ENCODE measurements around the gene PCSK4.
"Not testable (repeated sequence)": the region's sequence is repeated elsewhere in the genome, so short reads cannot be mapped to it uniquely, and the experiment has no call there.

The PCSK4 gene

DNA sequence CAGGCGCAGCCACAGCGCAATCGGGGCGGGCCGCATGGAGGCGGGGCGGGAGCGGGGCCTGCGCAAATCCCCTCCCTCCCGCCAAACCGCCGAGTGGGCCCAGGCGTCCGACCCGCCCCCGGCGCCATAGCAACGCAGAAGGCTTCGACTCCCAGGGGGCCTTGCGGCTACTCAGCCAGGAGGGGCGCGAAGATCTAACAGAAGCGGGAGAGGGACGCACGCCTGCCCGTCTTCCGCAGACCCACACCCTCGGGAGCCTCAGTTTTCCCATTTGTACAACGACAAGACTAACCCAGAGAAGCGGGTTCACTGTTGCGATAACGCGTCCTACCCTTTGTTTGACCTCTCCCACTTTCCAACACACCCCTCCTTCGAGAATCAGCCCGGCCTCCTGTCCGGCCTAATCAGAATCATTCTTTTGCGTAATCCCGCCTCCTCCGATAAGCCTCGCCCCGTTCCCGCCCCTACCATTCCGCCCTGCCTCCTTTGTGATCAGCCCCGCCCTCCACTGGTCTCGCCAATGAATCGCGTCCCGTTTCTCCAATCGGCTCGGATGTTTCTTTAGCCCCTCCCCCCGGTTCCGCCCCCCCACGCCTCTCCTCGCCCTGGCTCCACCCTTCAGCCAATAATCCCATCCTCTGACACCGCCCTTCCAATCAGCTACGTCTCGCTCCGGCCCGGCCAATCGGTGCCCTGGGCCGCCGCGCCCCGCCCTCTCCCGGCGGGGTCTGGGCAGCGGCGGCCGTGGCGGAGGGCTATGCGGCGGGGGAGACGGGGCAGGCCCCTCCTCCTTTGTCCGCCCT, at the start of gene PCSK4:
Gene PCSK4, minus strand, starts transcription at position 40 of the 803 bp plus-strand sequence. Its CDS starts 4 bp downstream, at position 36.
- peak within 1 kb of the TSS; percentile 61 for H3K4me3 ChIP-seq (ENCODE audit: low read depth, low read length)
- peak; percentile 95 for DNase-seq (ENCODE audit: low read depth)

DNA sequence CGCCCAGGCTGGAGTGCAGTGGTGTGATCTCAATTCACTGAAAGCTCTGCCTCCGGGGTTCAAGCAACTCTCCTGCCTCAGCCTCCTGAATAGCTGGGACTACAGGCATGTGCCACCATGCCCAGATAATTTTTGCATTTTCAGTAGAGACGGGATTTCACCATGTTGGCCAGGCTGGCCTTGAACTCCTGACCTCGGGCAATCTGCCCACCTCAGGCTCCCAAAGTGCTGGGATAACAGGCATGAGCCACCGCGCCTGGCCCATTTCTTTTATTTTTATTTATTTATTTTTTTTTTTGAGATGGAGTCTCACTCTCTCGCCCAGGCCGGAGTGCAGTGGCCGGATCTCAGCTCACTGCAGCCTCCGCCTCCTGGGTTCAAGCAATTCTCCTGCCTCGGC, 49.6 kb upstream of the PCSK4 start:
- H3K4me3 ChIP-seq (ENCODE audit: low read depth, low read length); DNase-seq (ENCODE audit: low read depth): not testable (repeated sequence)

DNA sequence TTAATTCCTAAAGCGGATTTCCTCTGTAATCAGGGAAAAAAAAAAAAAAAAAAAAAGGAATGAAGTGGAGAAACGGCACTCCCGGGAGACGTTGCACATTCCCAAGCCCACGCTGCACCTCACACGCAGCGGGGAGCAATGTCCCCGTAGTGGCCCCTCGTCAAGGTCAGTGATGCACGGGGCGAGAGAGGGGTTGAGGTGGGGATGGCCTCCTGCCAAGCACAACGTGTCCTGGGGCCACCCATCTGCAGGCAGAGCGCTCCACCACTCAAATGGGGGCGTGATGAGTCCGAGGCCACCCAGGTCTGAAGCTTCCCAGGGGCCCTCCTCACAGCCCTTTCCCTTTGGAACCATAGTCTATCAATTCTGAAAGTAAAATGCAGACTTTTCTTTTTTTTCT, 48.8 kb upstream of the PCSK4 start:
- H3K4me3 ChIP-seq (ENCODE audit: low read depth, low read length), result no peak overlapping the region
- peak; percentile 33 for DNase-seq (ENCODE audit: low read depth)

DNA sequence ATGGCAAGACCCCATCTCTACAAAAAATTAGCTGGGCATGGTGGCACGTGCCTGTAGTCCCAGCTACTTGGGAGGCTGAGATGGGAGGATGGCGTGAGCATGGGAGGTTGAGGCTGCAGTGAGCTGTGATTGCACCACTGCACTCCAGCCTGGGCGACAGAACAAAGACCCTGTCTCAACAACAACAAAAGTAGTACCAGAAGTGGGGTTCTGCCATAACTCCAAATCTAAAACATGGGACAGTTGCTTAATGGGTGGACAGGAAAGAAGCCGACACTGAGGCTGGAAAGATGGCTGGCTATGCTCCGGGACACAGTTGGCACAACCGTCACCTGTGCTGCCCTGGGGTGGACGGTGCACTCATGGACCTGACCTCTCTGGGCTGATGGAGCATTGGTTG, 45.5 kb upstream of the PCSK4 start:
- not testable (repeated sequence) for H3K4me3 ChIP-seq (ENCODE audit: low read depth, low read length); DNase-seq (ENCODE audit: low read depth)

DNA sequence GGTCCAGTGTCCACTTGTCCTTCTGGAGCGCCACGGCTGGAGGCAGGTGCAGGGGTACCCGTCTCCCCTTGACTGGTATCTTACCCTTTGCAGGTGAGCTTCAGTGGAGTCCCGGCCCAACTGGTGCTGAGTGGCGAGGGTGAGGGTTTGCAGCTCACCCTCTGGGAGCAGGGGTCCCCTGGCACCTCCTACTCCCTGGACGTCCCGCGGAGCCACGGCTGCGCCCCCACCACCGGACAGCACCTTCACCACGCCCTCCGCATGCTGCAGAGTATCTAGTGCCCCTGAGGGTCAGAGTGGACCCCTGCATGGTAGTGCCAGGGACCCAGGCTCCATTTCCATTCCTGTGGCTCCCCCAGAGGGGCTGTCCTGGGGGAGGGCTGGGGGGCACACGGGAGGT, 44.8 kb upstream of the PCSK4 start:
- no peak for DNase-seq (ENCODE audit: low read depth)
- H3K4me3 ChIP-seq (ENCODE audit: low read depth, low read length), result no peak overlapping the region

DNA sequence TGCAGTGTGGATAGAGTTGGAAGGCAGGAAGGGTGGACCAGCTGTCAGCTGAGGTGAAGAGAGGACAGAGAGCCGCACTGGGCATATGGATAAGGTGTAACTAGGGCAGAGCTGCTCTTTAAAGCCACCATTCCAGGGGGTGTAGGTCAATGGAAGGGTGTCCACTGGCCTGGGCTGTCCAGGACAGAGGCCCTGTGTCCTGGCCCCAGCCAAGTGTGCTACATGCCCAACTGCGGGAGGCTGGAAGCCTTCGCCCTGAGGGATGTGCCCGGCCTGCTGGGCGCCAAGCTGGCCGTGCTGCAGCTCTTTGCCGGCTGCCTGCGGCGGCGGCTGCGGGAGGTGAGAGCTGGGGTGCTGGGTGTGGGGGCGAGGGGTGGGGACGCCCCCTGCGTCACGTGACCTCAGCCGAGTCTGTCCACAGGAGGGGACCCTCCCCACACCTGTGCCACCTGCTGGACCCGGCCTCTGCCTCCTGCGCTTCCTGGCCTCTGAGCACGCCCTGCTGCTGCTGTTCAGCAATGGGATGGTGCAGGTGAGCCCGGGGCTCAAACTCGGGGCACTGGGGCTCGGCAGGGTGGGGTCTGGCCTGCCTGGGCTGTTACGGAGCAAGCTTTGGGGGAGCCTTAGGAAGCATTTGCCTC, 43.5 kb upstream of the PCSK4 start:
- H3K4me3 ChIP-seq (ENCODE audit: low read depth, low read length), result no peak overlapping the region
- DNase-seq (ENCODE audit: low read depth), result no peak

DNA sequence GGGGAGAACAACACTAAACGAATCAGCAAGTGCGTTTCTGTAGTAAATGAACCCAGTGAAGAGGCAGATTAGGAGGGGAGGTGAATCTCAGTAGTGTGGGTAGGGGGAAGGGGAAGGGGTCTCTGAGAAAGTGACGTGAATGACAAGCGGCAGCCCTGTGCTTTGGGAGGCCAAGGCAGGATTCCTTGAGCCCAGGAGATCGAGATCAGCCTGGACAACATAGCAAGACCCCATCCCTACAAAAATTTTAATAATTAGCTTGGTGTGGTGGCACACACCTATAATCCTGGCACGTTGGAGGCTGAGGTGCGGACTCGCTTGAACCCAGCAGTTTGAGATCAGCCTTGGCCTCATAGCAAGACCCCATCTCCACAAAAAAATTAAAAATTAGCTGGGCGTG, 41.9 kb upstream of the PCSK4 start:
- no peak for DNase-seq (ENCODE audit: low read depth)
- H3K4me3 ChIP-seq (ENCODE audit: low read depth, low read length), result no peak overlapping the region

DNA sequence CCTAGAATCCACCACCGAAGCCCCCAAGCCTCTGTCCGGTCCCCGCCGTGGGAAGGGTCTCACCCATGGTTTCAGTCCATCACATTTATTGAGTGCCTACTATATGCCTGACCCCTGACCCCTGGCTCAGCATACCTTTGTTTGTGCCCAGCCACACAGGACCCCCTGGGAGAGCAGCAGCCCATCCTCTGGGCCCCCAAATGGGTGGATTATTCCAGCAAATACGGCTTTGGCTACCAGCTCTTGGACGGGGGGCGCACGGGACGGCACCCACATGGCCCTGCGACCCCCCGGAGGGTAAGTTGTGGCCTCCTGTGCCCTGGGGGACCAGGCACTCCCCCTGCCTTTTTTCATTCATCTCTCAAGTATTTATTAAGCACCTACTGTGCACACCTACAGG, 41.4 kb upstream of the PCSK4 start:
- no peak for DNase-seq (ENCODE audit: low read depth)
- no peak overlapping the region for H3K4me3 ChIP-seq (ENCODE audit: low read depth, low read length)

DNA sequence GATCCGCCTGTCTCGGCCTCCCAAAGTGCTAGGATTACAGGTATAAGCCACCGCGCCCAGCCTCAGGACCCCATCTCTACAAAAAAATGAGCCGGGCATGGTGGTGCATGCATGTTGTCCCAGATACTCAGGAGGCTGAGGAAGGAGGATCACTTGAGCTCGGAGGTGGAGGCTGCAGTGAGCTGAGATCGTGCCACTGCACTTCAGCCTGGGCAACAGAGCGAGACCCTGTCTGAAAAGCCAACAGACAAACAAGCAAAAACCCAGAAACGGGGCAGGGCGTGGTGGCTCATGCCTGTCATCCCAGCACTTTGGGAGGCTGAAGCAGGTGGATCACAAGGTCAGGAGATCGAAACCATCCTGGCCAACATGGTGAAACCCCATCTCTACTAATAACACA, 40.7 kb upstream of the PCSK4 start:
- not testable (repeated sequence) for H3K4me3 ChIP-seq (ENCODE audit: low read depth, low read length); DNase-seq (ENCODE audit: low read depth)

DNA sequence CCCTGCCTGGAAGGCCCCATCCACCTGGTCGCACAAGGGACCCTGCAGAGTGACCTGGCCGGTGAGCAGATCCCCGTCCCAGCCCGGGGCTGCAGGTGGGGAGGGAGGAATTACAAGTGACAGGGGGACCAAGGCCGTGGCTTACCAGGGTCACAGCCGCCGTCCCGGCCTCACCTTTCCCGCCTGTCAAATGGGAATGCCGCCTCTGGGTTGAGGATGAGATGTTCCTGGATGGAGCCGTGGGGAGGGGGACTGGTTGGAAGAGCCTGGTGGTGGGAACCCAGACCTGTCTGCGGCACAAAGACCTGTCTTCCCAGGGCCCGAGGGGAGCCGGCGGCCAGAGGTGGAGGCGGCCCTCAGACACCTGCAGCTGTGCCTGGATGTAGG, 39.3 kb upstream of the PCSK4 start:
- no peak for DNase-seq (ENCODE audit: low read depth)

DNA sequence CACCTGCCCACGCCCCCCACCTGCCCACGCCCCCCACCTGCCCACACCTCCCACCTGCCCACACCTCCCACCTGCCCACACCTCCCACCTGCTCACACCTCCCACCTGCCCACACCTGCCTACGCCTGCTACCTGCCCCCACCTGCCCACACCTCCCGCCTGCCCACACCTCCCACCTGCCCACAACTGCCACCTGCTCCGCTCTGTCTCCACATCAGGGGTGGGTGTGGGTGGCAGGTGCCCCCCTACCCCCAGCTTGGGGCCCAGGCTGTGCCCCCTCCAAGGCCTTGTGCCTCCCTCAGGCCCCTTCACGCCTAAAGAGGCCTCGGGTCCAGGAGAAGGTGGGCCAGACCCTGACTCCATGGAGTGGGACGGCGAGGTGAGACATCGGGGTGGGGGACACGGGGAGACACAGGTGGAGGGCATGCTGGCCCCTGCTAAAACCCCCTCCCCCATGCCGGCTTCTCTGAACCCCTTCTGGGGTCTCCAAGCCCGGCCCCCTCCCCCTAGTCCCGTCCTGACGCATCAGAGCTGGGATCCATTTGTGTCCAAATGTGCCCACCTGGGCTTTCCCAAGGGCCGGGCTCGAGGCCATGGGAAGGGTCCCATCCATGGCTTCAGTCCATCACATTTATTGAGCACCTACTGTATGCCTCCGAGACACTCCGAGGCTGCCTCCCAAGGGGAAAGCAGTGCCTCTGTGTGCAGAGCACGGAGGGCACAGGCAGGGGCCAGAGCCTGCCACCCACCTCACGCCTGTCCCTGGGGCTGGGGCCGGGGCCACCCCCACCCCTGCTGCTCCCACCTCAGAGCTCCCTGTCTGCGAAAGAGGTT, 38.7 kb upstream of the PCSK4 start:
- DNase-seq (ENCODE audit: low read depth), result no peak
- no peak overlapping the region for H3K4me3 ChIP-seq (ENCODE audit: low read depth, low read length)

More for the DNA sequence above, 39.3 kb upstream of the PCSK4 start:
- H3K4me3 ChIP-seq (ENCODE audit: low read depth, low read length), result no peak overlapping the region

DNA sequence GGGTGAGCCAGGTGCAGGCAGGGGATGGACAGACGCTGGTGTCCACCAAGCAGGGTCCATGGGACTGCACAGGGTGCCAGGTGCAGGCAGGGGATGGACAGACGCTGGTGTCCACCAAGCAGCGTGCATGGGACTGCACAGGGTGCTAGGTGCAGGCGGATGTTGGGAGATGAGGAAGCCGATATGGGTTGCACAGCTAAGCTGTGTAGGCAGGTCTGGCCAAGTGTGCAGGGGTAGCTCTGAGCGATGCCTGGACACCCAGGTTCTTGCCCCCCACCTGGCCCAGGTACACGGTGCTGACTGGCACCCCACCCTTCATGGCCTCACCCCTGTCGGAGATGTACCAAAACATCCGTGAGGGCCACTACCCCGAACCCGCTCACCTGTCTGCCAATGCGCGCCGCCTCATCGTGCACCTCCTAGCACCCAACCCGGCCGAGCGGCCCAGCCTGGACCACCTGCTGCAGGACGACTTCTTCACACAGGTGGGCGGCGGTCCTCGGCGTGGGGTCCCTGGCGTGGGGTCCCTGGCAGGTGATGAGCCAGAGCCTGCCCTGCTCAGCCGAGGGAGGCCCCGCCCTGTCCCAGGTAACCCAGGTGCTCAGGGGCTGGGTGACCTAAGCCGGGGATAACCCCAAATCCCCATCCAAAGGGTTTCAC, 37.6 kb upstream of the PCSK4 start:
- no peak overlapping the region for H3K4me3 ChIP-seq (ENCODE audit: low read depth, low read length)
- DNase-seq (ENCODE audit: low read depth), result no peak

DNA sequence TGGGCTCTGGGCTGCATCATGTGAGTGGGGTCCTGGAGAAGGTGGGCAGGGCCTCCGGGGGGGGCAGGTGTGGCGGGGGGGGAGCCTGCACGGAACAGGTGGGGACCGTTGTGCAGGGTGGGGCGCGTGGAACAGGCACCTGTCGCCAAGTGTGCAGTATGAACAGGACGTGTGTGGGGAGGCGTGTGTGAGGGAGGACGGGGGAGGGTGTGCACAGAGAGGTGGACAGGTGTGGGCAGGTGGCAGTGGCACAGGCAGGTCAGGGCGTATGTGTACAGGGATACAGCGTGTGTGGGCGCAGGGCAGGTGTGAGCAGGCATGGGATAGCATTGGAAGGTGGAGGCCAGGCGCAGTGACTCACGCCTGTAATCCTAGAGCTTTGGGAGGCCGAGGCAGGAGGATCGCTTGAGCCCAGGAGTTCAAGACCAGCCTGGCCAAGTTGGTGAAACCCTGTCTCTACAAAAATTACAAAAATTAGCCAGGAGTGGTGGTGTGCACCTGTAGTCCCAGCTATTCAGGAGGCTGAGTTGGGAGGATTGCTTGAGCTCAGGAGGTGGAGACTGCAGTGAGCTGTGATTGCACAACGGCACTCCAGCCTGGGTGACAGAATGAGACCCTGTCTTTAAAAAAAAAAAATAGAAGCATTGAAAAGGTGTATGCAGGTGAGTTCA, 37.0 kb upstream of the PCSK4 start:
- DNase-seq (ENCODE audit: low read depth), result no peak
- no peak overlapping the region for H3K4me3 ChIP-seq (ENCODE audit: low read depth, low read length)

DNA sequence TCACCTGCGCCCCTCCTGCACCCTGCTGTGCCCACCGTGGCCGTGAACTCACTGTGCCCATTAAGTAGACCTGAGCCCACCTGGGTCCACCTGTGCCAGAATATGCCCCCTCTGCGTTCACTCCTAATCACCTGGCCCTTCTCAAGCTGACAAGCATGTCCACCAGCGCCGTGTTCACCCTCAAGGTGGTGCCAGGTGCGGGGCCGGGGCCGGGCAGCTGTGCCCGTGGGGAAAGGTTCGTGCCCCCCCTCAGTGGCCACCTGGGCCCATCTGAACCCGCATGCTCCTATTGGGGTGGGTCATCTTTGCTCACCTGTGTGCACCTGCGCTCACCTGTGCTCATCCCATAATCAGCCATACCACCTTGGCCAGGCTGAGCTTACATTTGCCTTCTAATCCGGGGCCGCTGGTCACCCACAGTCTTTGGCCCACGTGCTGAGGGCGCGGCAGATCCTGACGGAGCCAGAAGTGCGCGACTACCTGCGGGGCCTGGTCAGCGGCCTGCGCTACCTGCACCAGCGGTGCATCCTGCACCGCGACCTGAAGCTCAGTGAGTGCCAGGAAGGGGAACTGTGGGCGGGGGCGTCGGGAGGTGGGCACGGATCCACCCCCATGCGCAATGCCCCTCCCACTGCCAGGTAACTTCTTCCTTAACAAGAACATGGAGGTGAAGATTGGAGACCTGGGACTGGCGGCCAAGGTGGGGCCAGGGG, 36.1 kb upstream of the PCSK4 start:
- no peak for DNase-seq (ENCODE audit: low read depth)

DNA sequence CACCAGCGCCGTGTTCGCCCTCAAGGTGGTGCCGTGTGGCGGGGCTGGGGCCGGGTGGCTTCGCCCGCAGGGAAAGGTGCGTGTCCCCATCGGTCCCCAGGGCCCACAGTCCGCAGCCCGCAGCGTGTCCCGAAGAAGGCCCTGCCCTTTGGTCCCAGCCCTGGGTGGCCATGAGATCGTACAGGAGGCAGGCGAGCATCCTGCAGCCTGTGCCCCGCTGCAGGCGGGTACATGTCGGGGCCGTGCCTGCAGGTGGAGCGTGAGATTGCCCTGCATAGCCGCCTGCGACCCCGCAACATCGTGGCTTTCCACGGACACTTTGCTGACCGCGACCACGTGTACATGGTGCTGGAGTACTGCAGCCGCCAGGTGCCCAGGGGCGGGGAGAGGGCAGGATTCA, 35.2 kb upstream of the PCSK4 start:
- H3K4me3 ChIP-seq (ENCODE audit: low read depth, low read length), result no peak overlapping the region
- DNase-seq (ENCODE audit: low read depth), result no peak

More for the DNA sequence above, 36.1 kb upstream of the PCSK4 start:
- H3K4me3 ChIP-seq (ENCODE audit: low read depth, low read length), result no peak overlapping the region

DNA sequence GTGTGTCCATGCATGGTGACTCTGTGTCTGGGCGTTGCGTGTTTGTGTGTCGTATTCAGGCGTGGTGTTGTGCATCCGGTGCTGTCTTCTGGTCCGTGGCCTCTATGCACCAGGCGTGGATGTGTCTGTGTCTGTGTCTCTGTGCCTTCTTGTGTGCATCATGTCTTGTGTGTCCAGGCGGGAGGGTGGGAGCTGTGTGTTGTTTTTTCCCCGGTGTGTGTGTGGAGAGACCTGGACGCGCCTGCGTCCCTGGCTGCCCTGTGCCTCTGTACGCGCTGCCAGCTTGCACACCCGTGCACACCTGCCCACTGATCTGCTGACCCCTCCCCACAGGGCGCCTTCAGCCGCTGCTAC, 34.8 kb upstream of the PCSK4 start:
- no peak overlapping the region for H3K4me3 ChIP-seq (ENCODE audit: low read depth, low read length)
- no peak for DNase-seq (ENCODE audit: low read depth)

DNA sequence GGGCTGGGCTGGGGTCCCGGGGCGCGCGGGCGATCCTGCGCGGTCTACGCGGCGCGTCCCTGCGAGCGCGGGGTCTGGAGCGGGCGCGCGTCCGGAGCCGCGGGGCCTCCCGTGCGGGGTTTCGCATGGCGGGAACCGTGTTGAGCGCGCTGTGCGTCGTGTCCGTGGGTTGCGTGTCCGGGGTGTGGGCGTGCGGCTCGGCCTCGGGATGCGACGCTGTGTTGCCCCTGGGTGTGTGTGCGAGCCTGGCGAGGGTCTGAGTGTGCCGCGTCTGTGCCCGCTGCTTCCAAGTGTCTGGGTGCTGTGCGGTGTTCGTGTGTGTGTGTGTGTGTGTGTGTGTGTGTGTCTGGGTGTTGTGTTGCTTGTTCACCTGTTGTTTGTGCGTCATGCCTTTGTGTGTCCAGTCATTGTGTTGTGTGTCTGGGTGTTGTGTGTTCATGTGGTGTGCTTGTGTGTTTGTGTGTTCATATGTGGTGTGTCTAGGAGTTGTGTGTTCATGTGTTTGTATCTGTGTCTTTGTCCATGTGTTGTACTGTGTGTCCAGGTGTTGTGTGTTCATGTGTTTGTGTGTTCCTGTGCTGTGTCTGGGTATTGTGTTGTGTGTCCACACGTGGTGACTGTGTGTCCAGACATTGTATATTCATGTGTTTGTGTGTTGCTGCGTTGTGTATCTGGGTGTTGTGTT, 34.3 kb upstream of the PCSK4 start:
- no peak for DNase-seq (ENCODE audit: low read depth)
- H3K4me3 ChIP-seq (ENCODE audit: low read depth, low read length), result no peak overlapping the region
